Epithelial cell of esophagus (primary cell): ENCODE results near the gene TAF5L.
"Not testable (repeated sequence)": the region's sequence is repeated elsewhere in the genome, so short reads cannot be mapped to it uniquely, and the experiment has no call there.

Source experiments
- DNase-seq: peaks from one replicate; pipeline ENCODE4 v3.0.0; 2010; ENCODE audit warnings: low read depth
- H3K4me3 ChIP-seq: 2 replicates; pipeline ENCODE4 v1.5.1; 2011; ENCODE audit warnings: mild to moderate bottlenecking, low read length, control low read depth
- CTCF ChIP-seq: IDR thresholded peaks from 2 replicates; pipeline ENCODE4 v1.5.1; 2011; ENCODE audit warnings: low read depth, mild to moderate bottlenecking, low read length, control low read depth, inconsistent platforms; ENCODE audit not compliant: insufficient read depth; ENCODE audit errors: missing control alignments

Gene TAF5L

GRCh38 chr1:229563701-229564100 lies 62.2 kb downstream of the TAF5L start:
- no peak for TF ChIP-seq CTCF
- DNase-seq: no peak
- H3K4me3 ChIP-seq: no peak overlapping the region

- no peak for TF ChIP-seq CTCF
- DNase-seq: peak; percentile 12
- H3K4me3 ChIP-seq: no peak overlapping the region
These were observed 62.7 kb downstream of the TAF5L start for GRCh38 chr1:229563241-229563640.

- TF ChIP-seq CTCF: no peak
- H3K4me3 ChIP-seq: no peak overlapping the region
- no peak for DNase-seq
These were observed 63.2 kb downstream of the TAF5L start for GRCh38 chr1:229562686-229563085.

GRCh38 chr1:229561141-229561540 lies 64.8 kb downstream of the TAF5L start:
- peak; percentile 13 for DNase-seq
- no peak for TF ChIP-seq CTCF
- no peak overlapping the region for H3K4me3 ChIP-seq

- not testable (repeated sequence) for DNase-seq, H3K4me3 ChIP-seq
These were observed 65.8 kb downstream of the TAF5L start for GRCh38 chr1:229560124-229560523.

- peak; percentile 16 for DNase-seq
- H3K4me3 ChIP-seq: peak overlapping the region; percentile 72
These were observed 66.6 kb downstream of the TAF5L start for GRCh38 chr1:229559336-229559801.

- peak; percentile 44 for TF ChIP-seq CTCF
- peak within 1 kb of the TSS; percentile 72 for H3K4me3 ChIP-seq
- peak; percentile 98 for DNase-seq
These were observed 67.2 kb downstream of the TAF5L start, which contains the start of gene ABCB10 for GRCh38 chr1:229558460-229559335. Gene ABCB10 (minus strand): TSS chr1:229558707. CDS start chr1:229558652, 55 bp downstream.

GRCh38 chr1:229557913-229558414 lies 68.0 kb downstream of the TAF5L start:
- DNase-seq: peak; percentile 21

More at GRCh38 chr1:229557913-229558414, 68.0 kb downstream of the TAF5L start:
- TF ChIP-seq CTCF: no peak
- peak overlapping the region; percentile 72 for H3K4me3 ChIP-seq
